WERI-Rb-1 (cell line): ENCODE data around the gene CCNL1.

Experiments
- DNase-seq: peaks from one replicate; pipeline ENCODE4 v3.0.0-alpha.2; 2020
- H3K27ac ChIP-seq: fragments of 250-450 bp; sonication (Bioruptor Pico); 2 replicates; pipeline ENCODE4 v1.5.1; 2020; ENCODE audit warnings: mild to moderate bottlenecking, moderate library complexity
- H3K27me3 ChIP-seq: fragments of 250-450 bp; sonication (Bioruptor Pico); 2 replicates; pipeline ENCODE4 v1.5.1; 2021; ENCODE audit warnings: mild to moderate bottlenecking, low read depth, moderate library complexity; ENCODE audit not compliant: insufficient read depth, severe bottlenecking
- H3K36me3 ChIP-seq: fragments of 250-450 bp; sonication (Bioruptor Pico); 2 replicates; pipeline ENCODE4 v1.5.1; 2020; ENCODE audit warnings: mild to moderate bottlenecking, moderate library complexity
- H3K4me3 ChIP-seq: 2 replicates; pipeline ENCODE4 v1.5.1; 2011; ENCODE audit warnings: low read depth, mild to moderate bottlenecking, control low read depth, low read length
- H3K9me3 ChIP-seq: fragments of 250-450 bp; sonication (Bioruptor Pico); 2 replicates; pipeline ENCODE4 v1.5.1; 2021; ENCODE audit warnings: mild to moderate bottlenecking, moderate library complexity; ENCODE audit not compliant: severe bottlenecking
- TF ChIP-seq, protein P1 (sequence below): IDR thresholded peaks from 2 replicates; pipeline ENCODE4 v1.5.1; 2011; ENCODE audit warnings: low read depth, mild to moderate bottlenecking, control low read depth, inconsistent platforms, low read length

Gene CCNL1

DNA sequence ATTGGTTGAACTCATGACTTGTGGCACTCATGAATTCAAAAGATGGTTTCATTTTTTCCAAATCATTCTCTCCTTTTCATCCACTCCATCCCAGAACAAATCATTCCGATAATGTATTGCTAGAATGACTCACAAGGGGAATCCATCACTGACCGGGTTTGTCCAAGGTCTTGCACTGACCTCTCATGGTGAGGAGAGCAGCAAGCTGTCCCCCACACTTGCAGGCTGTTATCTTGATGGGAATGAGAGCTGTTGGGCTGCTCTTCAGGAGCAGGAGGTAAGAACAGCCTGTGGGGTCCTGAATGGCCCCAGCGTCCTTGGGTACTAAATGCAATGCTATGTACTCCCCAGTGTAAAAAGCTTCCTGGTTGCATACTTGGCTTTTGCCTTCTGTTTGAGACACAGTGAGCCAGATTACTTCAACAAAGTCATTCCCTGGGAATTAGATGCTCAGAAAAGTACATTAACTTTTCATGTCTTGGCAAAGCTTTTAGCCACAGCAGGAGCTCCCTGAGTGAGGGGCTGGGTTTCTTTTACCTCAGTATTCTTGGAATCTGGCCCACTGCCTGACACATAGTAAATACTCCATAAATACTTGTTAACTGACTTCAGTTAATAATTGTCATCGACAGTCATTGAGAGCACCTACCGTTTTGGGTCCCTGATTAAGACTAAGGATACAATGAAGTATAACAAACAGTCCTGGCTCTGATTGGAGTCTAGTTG lies 24.1 kb downstream of the CCNL1 start:
- TF ChIP-seq, protein P1, sequence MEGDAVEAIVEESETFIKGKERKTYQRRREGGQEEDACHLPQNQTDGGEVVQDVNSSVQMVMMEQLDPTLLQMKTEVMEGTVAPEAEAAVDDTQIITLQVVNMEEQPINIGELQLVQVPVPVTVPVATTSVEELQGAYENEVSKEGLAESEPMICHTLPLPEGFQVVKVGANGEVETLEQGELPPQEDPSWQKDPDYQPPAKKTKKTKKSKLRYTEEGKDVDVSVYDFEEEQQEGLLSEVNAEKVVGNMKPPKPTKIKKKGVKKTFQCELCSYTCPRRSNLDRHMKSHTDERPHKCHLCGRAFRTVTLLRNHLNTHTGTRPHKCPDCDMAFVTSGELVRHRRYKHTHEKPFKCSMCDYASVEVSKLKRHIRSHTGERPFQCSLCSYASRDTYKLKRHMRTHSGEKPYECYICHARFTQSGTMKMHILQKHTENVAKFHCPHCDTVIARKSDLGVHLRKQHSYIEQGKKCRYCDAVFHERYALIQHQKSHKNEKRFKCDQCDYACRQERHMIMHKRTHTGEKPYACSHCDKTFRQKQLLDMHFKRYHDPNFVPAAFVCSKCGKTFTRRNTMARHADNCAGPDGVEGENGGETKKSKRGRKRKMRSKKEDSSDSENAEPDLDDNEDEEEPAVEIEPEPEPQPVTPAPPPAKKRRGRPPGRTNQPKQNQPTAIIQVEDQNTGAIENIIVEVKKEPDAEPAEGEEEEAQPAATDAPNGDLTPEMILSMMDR, result 0 out of 2 replicates have a peak, but pooled peaks have one; percentile 1
- no peak overlapping the region for H3K27ac ChIP-seq
- no peak for DNase-seq
- H3K36me3 ChIP-seq, result no peaks in the 10 kb centered on the region
- H3K9me3 ChIP-seq, result no peaks in the 10 kb centered on the region
- H3K27me3 ChIP-seq, result no peaks in the 10 kb centered on the region
- H3K4me3 ChIP-seq, result no peak overlapping the region

DNA sequence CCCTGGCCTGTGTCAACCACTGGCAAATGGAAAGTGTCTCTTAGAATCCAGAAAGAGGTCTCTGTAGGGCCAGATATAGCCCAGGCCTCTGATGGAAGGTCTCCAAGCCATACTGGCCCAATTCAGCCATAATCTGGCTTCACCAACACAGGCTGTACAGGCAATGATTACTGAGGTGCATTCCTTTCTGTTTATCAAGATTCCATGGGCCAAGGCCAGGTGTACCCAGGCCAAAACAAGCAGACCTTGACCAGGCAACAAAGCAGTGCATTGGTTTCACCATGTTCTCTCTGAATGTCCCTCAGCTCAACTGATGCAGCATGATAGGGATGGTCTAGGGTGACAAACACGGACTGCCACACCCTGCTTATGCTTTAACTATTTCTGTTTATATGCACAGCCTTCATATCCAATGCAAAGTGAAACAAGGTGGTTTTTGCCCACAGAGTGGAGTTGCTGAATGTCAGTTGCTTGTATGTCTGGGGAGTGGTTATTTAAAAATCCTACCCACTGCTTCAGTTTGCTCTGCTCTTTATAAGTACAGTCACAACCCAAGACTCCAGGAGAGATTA lies 25.2 kb downstream of the CCNL1 start:
- no peak for DNase-seq
- TF ChIP-seq, protein P1, result no peak
- H3K36me3 ChIP-seq, result no peaks in the 10 kb centered on the region
- no peak overlapping the region for H3K4me3 ChIP-seq
- no peak overlapping the region for H3K27ac ChIP-seq
- H3K27me3 ChIP-seq, result no peaks in the 10 kb centered on the region
- no peaks in the 10 kb centered on the region for H3K9me3 ChIP-seq

DNA sequence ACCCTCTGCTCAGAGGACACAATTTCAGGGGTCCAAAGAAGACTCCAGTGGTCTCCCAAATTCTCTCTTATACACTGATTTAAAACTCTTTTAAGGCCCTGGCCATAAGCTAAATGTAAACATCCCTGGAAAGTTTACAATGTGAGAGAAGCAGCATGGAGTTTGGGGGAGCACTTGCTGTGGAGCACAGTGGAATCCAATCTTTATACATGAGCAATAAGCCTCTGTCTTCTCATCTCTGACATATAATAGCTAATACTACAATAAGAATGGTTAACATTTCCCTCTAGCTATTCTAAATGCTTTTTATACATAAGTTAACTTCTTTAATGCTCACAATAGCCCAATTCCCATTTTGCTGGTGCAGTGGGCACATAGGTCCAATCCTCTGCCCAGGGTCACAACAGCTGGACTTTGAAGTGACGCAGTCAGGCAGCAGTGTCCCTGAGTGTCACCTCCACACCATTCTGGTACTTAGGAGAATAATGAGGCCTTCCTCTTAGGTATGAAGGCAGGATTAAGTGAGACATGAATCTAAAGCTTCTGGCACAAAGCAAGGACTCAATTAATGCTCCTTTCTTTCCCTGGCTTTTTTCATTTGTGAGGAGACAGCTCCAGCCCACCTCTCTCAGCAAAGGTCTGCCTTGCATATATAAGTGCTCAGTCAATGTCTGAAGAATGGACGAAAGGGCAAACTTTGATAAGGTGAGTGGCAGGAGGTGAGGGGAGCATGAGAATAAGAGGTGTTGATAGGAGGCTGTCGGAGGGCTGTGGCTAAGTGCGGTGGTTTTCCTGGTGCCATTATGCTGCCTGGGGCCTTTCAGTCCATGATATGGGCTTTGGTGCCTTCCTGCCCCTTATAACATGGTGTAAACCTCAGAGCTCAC lies 26.3 kb downstream of the CCNL1 start:
- Histone ChIP-seq H3K9me3 (no peaks in the 10 kb centered on the region), H3K27me3 (no peaks in the 10 kb centered on the region), H3K36me3 (no peaks in the 10 kb centered on the region), H3K4me3 (no peak overlapping the region), H3K27ac (no peak overlapping the region)
- no peak for DNase-seq
- TF ChIP-seq, protein P1, result no peak

DNA sequence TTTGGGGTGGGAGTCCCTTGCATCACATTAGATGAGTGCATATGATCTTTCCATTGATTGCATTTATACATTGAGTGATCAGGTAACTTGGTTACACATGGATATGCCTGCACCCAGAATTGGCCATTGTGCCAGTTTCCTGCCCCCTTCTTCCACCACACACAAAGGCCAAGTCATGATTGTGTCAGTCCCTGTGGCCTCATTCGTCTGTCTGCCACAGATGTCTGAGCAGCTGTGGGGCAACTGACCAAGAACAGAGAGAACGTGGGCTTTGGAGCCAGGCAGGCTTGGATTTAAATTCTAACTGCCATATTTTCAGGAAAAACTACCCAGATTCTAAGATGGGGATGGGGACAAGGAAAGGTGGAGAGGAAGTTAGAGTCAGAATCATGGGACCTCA lies 27.0 kb downstream of the CCNL1 start:
- Histone ChIP-seq H3K4me3 (no peak overlapping the region), H3K36me3 (no peaks in the 10 kb centered on the region), H3K9me3 (no peaks in the 10 kb centered on the region), H3K27ac (no peak overlapping the region), H3K27me3 (no peaks in the 10 kb centered on the region)
- no peak for DNase-seq
- TF ChIP-seq, protein P1, result no peak

DNA sequence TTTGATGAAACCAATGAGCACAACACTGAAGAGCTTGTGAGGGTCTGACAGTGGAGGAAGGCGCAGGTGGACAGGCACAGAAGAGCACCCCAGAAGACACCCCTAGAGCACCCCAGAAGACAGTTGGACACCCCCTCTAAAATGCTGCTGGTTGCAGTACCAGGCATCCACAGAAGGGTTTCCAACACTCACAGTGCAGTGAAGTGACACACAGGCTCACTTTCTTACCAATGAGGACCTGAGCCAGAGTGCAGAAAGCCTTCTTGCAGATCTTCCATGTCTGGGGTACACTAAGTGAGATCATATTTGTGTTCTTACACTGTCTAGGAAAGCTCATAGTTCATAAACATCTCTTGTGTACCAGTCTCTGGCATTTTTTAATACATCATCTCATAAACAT lies 27.6 kb downstream of the CCNL1 start:
- no peak overlapping the region for H3K4me3 ChIP-seq
- no peak overlapping the region for H3K27ac ChIP-seq
- H3K36me3 ChIP-seq, result no peaks in the 10 kb centered on the region
- no peak for DNase-seq
- H3K27me3 ChIP-seq, result no peaks in the 10 kb centered on the region
- TF ChIP-seq, protein P1, result no peak
- H3K9me3 ChIP-seq, result no peaks in the 10 kb centered on the region
